ENCODE results near the gene PML.

DNA sequence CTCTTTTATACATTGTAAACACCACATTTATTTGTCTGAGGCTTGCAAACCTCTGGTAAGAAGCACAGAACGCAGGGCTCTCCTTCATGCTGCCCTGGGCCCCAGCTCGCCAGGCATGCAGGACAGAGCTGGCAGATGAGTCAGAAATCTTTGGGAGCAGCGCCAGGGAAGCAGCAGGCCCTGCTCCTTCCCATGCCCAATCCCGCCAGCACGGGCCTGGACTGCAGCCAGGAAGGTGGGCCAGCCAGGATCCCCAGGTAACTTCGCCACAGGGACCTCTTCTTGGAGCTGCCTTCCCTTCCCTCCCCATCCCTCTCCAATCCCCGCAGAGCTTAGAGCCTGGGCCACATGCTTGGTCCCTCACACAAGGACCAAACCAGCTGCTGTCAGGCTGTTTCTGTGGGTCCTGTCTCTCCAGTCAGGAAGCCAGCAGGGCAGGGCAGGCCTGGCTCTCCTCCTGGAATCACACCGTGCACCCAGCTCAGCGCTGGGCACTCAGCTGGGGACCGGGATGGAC, 11.2 kb upstream of the PML start:
- TF ChIP-seq, protein P1, sequence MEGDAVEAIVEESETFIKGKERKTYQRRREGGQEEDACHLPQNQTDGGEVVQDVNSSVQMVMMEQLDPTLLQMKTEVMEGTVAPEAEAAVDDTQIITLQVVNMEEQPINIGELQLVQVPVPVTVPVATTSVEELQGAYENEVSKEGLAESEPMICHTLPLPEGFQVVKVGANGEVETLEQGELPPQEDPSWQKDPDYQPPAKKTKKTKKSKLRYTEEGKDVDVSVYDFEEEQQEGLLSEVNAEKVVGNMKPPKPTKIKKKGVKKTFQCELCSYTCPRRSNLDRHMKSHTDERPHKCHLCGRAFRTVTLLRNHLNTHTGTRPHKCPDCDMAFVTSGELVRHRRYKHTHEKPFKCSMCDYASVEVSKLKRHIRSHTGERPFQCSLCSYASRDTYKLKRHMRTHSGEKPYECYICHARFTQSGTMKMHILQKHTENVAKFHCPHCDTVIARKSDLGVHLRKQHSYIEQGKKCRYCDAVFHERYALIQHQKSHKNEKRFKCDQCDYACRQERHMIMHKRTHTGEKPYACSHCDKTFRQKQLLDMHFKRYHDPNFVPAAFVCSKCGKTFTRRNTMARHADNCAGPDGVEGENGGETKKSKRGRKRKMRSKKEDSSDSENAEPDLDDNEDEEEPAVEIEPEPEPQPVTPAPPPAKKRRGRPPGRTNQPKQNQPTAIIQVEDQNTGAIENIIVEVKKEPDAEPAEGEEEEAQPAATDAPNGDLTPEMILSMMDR (tag by site-specific recombination; IDR thresholded peaks at IDR 0.05): no peak
- TF ChIP-seq SALL2 (tag by site-specific recombination; IDR thresholded peaks at IDR 0.05; ENCODE audit: borderline replicate concordance) (no peak), ZNF473 (tag by site-specific recombination; IDR thresholded peaks at IDR 0.05) (no peak), ZNF558 (tag by site-specific recombination; IDR thresholded peaks at IDR 0.05) (no peak), YY1 (tag by site-specific recombination; IDR thresholded peaks at IDR 0.05) (no peak), ZNF221 (tag by site-specific recombination; IDR thresholded peaks at IDR 0.05; ENCODE audit: borderline replicate concordance) (no peak), ZFP37 (tag by site-specific recombination; IDR thresholded peaks at IDR 0.05) (no peak)
